ENCODE data around the gene MVB12B.
A peak's percentile ranks its signal among the peaks of the same experiment; 100 is the strongest.

Gene MVB12B

GRCh38 chr9:126490214-126490631 lies 163.6 kb downstream of the MVB12B start:
- Histone ChIP-seq H3K9ac (ENCODE audit: low read length) (no peak overlapping the region), H3K9me3 (ENCODE audit: insufficient read depth, low read length) (no peaks in the 10 kb centered on the region), H3K27ac (ENCODE audit: low read depth, low read length) (no peak overlapping the region), H3K79me2 (ENCODE audit: insufficient read depth, low read length) (no peaks in the 10 kb centered on the region), H2AFZ (ENCODE audit: low read depth, low read length, severe bottlenecking) (no peak overlapping the region), H3K4me2 (ENCODE audit: low read depth, low read length, poor library complexity, severe bottlenecking) (no peak overlapping the region), H3K4me3 (ENCODE audit: insufficient read depth, low read length, poor library complexity, severe bottlenecking) (no peak overlapping the region), H4K20me1 (ENCODE audit: low read depth, low read length) (no peaks in the 10 kb centered on the region), H3K27me3 (ENCODE audit: low read length) (no peaks in the 10 kb centered on the region), H3K36me3 (ENCODE audit: low read length) (no peaks in the 10 kb centered on the region), H3F3A (ENCODE audit: insufficient read depth) (no peaks in the 10 kb centered on the region), H3K9me2 (replicated peaks; ENCODE audit: insufficient read depth, low read length) (no peaks in the 10 kb centered on the region)
- no peak for TF ChIP-seq EZH2phosphoT487 (conservative IDR thresholded peaks at IDR 0.05; ENCODE audit: low read length)
- TF ChIP-seq CTCF (IDR thresholded peaks at IDR 0.05; ENCODE audit: insufficient read depth, low read length, poor library complexity, severe bottlenecking): no peak

- Histone ChIP-seq H3F3A (ENCODE audit: insufficient read depth) (no peaks in the 10 kb centered on the region), H3K9ac (ENCODE audit: low read length) (no peak overlapping the region), H4K20me1 (ENCODE audit: low read depth, low read length) (no peaks in the 10 kb centered on the region), H3K4me2 (ENCODE audit: low read depth, low read length, poor library complexity, severe bottlenecking) (no peak overlapping the region), H3K27me3 (ENCODE audit: low read length) (no peaks in the 10 kb centered on the region), H2AFZ (ENCODE audit: low read depth, low read length, severe bottlenecking) (no peak overlapping the region), H3K36me3 (ENCODE audit: low read length) (no peaks in the 10 kb centered on the region), H3K27ac (ENCODE audit: low read depth, low read length) (no peak overlapping the region), H3K9me2 (replicated peaks; ENCODE audit: insufficient read depth, low read length) (no peaks in the 10 kb centered on the region), H3K4me3 (ENCODE audit: insufficient read depth, low read length, poor library complexity, severe bottlenecking) (no peak overlapping the region), H3K9me3 (ENCODE audit: insufficient read depth, low read length) (no peaks in the 10 kb centered on the region), H3K79me2 (ENCODE audit: insufficient read depth, low read length) (no peaks in the 10 kb centered on the region)
- no peak for TF ChIP-seq EZH2phosphoT487 (conservative IDR thresholded peaks at IDR 0.05; ENCODE audit: low read length)
- TF ChIP-seq CTCF (IDR thresholded peaks at IDR 0.05; ENCODE audit: insufficient read depth, low read length, poor library complexity, severe bottlenecking): peak; percentile 72
Observed at GRCh38 chr9:126490871-126491567, 164.4 kb downstream of the MVB12B start.

- Histone ChIP-seq H3K4me2 (ENCODE audit: low read depth, low read length, poor library complexity, severe bottlenecking) (no peak overlapping the region), H3K79me2 (ENCODE audit: insufficient read depth, low read length) (no peaks in the 10 kb centered on the region), H3K9me3 (ENCODE audit: insufficient read depth, low read length) (no peaks in the 10 kb centered on the region), H3K36me3 (ENCODE audit: low read length) (no peaks in the 10 kb centered on the region), H3K9me2 (replicated peaks; ENCODE audit: insufficient read depth, low read length) (no peaks in the 10 kb centered on the region), H3K27ac (ENCODE audit: low read depth, low read length) (no peak overlapping the region), H3K9ac (ENCODE audit: low read length) (no peak overlapping the region), H3F3A (ENCODE audit: insufficient read depth) (no peaks in the 10 kb centered on the region), H3K27me3 (ENCODE audit: low read length) (no peaks in the 10 kb centered on the region), H2AFZ (ENCODE audit: low read depth, low read length, severe bottlenecking) (no peak overlapping the region), H3K4me3 (ENCODE audit: insufficient read depth, low read length, poor library complexity, severe bottlenecking) (no peak overlapping the region), H4K20me1 (ENCODE audit: low read depth, low read length) (no peaks in the 10 kb centered on the region)
- TF ChIP-seq CTCF (IDR thresholded peaks at IDR 0.05; ENCODE audit: insufficient read depth, low read length, poor library complexity, severe bottlenecking) (no peak), EZH2phosphoT487 (conservative IDR thresholded peaks at IDR 0.05; ENCODE audit: low read length) (no peak)
Observed at GRCh38 chr9:126491568-126491879, 164.9 kb downstream of the MVB12B start.

All from SU-DHL-6 (cell line).